ENCODE measurements around the gene GLI3. TPM values are rescaled to one million over a fixed set of nuclear protein-coding genes. Genes with fewer than 3 reads are reported as not detected.

Gene GLI3
- total RNA-seq, 2 donors from 2014 or later = 2.7 to 10.2 TPM

GRCh38 chr7:41965951-41966505 is 271.0 kb downstream of the GLI3 start:
- TF ChIP-seq, protein P1, sequence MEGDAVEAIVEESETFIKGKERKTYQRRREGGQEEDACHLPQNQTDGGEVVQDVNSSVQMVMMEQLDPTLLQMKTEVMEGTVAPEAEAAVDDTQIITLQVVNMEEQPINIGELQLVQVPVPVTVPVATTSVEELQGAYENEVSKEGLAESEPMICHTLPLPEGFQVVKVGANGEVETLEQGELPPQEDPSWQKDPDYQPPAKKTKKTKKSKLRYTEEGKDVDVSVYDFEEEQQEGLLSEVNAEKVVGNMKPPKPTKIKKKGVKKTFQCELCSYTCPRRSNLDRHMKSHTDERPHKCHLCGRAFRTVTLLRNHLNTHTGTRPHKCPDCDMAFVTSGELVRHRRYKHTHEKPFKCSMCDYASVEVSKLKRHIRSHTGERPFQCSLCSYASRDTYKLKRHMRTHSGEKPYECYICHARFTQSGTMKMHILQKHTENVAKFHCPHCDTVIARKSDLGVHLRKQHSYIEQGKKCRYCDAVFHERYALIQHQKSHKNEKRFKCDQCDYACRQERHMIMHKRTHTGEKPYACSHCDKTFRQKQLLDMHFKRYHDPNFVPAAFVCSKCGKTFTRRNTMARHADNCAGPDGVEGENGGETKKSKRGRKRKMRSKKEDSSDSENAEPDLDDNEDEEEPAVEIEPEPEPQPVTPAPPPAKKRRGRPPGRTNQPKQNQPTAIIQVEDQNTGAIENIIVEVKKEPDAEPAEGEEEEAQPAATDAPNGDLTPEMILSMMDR (conservative IDR thresholded peaks at IDR 0.05) = no peak
- no peak for DNase-seq
- Histone ChIP-seq H3K4me3 (ENCODE audit: low read length) (no peak overlapping the region), H3K36me3 (ENCODE audit: control insufficient read depth, insufficient read depth, low read length) (no peaks in the 10 kb centered on the region), H3K27me3 (ENCODE audit: control insufficient read depth, insufficient read depth, low read length, poor library complexity, severe bottlenecking) (peaks cover 6% of the 10 kb centered on the region), H3K9ac (ENCODE audit: extremely low read depth, low read length, poor library complexity, severe bottlenecking) (no peak overlapping the region), H3K4me1 (ENCODE audit: control insufficient read depth, insufficient read depth, low read length) (peaks cover 3% of the 10 kb centered on the region), H3K9me3 (ENCODE audit: control insufficient read depth, low read length) (no peaks in the 10 kb centered on the region), H3K27ac (ENCODE audit: low read depth, low read length) (no peak overlapping the region)
- no peak overlapping the region for H3K27ac Mint-ChIP-seq
- no peak overlapping the region for H3K4me3 Mint-ChIP-seq
- peaks cover 8% of the 10 kb centered on the region for H3K27me3 Mint-ChIP-seq (ENCODE audit: insufficient read depth)
- no peaks in the 10 kb centered on the region for H3K36me3 Mint-ChIP-seq (ENCODE audit: low read depth)
- WGBS, 2 experiments (ENCODE audit: insufficient coverage in 1 of 2, insufficient read length in 1 of 2) = 96 to 98% methylated on average over 22 to 62 of the region's 62 CpGs
- H3K4me1 Mint-ChIP-seq = peaks cover 7% of the 10 kb centered on the region
- no peaks in the 10 kb centered on the region for H3K9me3 Mint-ChIP-seq

GRCh38 chr7:41964849-41965745 is 271.9 kb downstream of the GLI3 start:
- TF ChIP-seq, protein P1 (conservative IDR thresholded peaks at IDR 0.05) = no peak
- Histone ChIP-seq H3K4me1 (ENCODE audit: control insufficient read depth, insufficient read depth, low read length) (peaks cover 3% of the 10 kb centered on the region), H3K36me3 (ENCODE audit: control insufficient read depth, insufficient read depth, low read length) (no peaks in the 10 kb centered on the region), H3K9me3 (ENCODE audit: control insufficient read depth, low read length) (no peaks in the 10 kb centered on the region), H3K27me3 (ENCODE audit: control insufficient read depth, insufficient read depth, low read length, poor library complexity, severe bottlenecking) (peaks cover 6% of the 10 kb centered on the region), H3K27ac (ENCODE audit: low read depth, low read length) (no peak overlapping the region), H3K9ac (ENCODE audit: extremely low read depth, low read length, poor library complexity, severe bottlenecking) (no peak overlapping the region), H3K4me3 (ENCODE audit: low read length) (no peak overlapping the region)
- DNase-seq = no peak
- Mint-ChIP-seq H3K4me1 (peaks cover 7% of the 10 kb centered on the region), H3K27me3 (ENCODE audit: insufficient read depth) (peaks cover 8% of the 10 kb centered on the region), H3K4me3 (no peak overlapping the region), H3K9me3 (no peaks in the 10 kb centered on the region), H3K27ac (no peak overlapping the region), H3K36me3 (ENCODE audit: low read depth) (no peaks in the 10 kb centered on the region)
- 95 to 97% methylated on average over 34 to 47 of the region's 47 CpGs for WGBS, 2 experiments (ENCODE audit: insufficient coverage in 1 of 2, insufficient read length in 1 of 2)

- H3K9me3 ChIP-seq (ENCODE audit: control insufficient read depth, low read length) = no peaks in the 10 kb centered on the region
- TF ChIP-seq, protein P1 (conservative IDR thresholded peaks at IDR 0.05) = no peak
- peaks cover 6% of the 10 kb centered on the region for H3K27me3 ChIP-seq (ENCODE audit: control insufficient read depth, insufficient read depth, low read length, poor library complexity, severe bottlenecking)
- Mint-ChIP-seq H3K4me3 (no peak overlapping the region), H3K36me3 (ENCODE audit: low read depth) (no peaks in the 10 kb centered on the region), H3K9me3 (no peaks in the 10 kb centered on the region), H3K27ac (no peak overlapping the region), H3K4me1 (peaks cover 7% of the 10 kb centered on the region), H3K27me3 (ENCODE audit: insufficient read depth) (peaks cover 8% of the 10 kb centered on the region)
- 93 to 94% methylated on average over 11 to 16 of the region's 16 CpGs for WGBS, 2 experiments (ENCODE audit: insufficient coverage in 1 of 2, insufficient read length in 1 of 2)
- no peak overlapping the region for H3K4me3 ChIP-seq (ENCODE audit: low read length)
- H3K36me3 ChIP-seq (ENCODE audit: control insufficient read depth, insufficient read depth, low read length) = no peaks in the 10 kb centered on the region
- DNase-seq = no peak
- peaks cover 3% of the 10 kb centered on the region for H3K4me1 ChIP-seq (ENCODE audit: control insufficient read depth, insufficient read depth, low read length)
- no peak overlapping the region for H3K9ac ChIP-seq (ENCODE audit: extremely low read depth, low read length, poor library complexity, severe bottlenecking)
- no peak overlapping the region for H3K27ac ChIP-seq (ENCODE audit: low read depth, low read length)
These were observed 272.7 kb downstream of the GLI3 start for GRCh38 chr7:41964183-41964753.

Data from endodermal cell (in vitro differentiated cells).